ENCODE results near the gene SYT13.

SYT13 gene

GRCh38 chr11:45248501-45249011 lies 37.6 kb downstream of the SYT13 start:
- no peak for DNase-seq (ENCODE audit: low read depth)

- no peak for DNase-seq (ENCODE audit: low read depth)
These were observed 38.7 kb downstream of the SYT13 start for GRCh38 chr11:45247433-45247832.

GRCh38 chr11:45246241-45246640 lies 39.9 kb downstream of the SYT13 start:
- DNase-seq (ENCODE audit: low read depth): no peak

- DNase-seq (ENCODE audit: low read depth): no peak
These were observed 40.7 kb downstream of the SYT13 start for GRCh38 chr11:45245218-45246045.

- DNase-seq (ENCODE audit: low read depth): no peak
These were observed 42.2 kb downstream of the SYT13 start for GRCh38 chr11:45243967-45244366.

GRCh38 chr11:45239733-45240132 lies 46.4 kb downstream of the SYT13 start:
- no peak for DNase-seq (ENCODE audit: low read depth)

GRCh38 chr11:45238724-45239123 lies 47.4 kb downstream of the SYT13 start:
- no peak for DNase-seq (ENCODE audit: low read depth)

- no peak for DNase-seq (ENCODE audit: low read depth)
These were observed 48.3 kb downstream of the SYT13 start for GRCh38 chr11:45237711-45238315.

- DNase-seq (ENCODE audit: low read depth): no peak
These were observed 51.7 kb downstream of the SYT13 start for GRCh38 chr11:45234306-45235006.

- DNase-seq (ENCODE audit: low read depth): no peak
These were observed 52.4 kb downstream of the SYT13 start for GRCh38 chr11:45233804-45234170.

- peak; percentile 30 for DNase-seq (ENCODE audit: low read depth)
These were observed 52.9 kb downstream of the SYT13 start for GRCh38 chr11:45233121-45233803.

- no peak for DNase-seq (ENCODE audit: low read depth)
These were observed 53.6 kb downstream of the SYT13 start for GRCh38 chr11:45232341-45233080.

GRCh38 chr11:45229401-45230020 lies 56.6 kb downstream of the SYT13 start:
- DNase-seq (ENCODE audit: low read depth): no peak

- DNase-seq (ENCODE audit: low read depth): no peak
These were observed 58.3 kb downstream of the SYT13 start for GRCh38 chr11:45227836-45228235.

GRCh38 chr11:45226901-45227300 lies 59.2 kb downstream of the SYT13 start:
- no peak for DNase-seq (ENCODE audit: low read depth)

GRCh38 chr11:45225961-45226871 lies 59.9 kb downstream of the SYT13 start:
- no peak for DNase-seq (ENCODE audit: low read depth)

GRCh38 chr11:45225277-45225676 lies 60.9 kb downstream of the SYT13 start:
- DNase-seq (ENCODE audit: low read depth): no peak

GRCh38 chr11:45224766-45225165 lies 61.4 kb downstream of the SYT13 start:
- no peak for DNase-seq (ENCODE audit: low read depth)

- DNase-seq (ENCODE audit: low read depth): no peak
These were observed 62.6 kb downstream of the SYT13 start for GRCh38 chr11:45223496-45223895.

- no peak for DNase-seq (ENCODE audit: low read depth)
These were observed 66.7 kb downstream of the SYT13 start for GRCh38 chr11:45219411-45219810.

Data from stimulated activated CD8-positive, alpha-beta memory T cell treated with anti-CD3 and anti-CD28 coated beads, Interleukin-15, amount 100 ng/mL, for 24 hours (primary cell).